T1000 (cell line): ENCODE data around the gene NPC1L1.
A peak's percentile ranks its signal among the peaks of the same experiment; 100 is the strongest.

Experiments used
- DNase-seq: peaks from one replicate; lab custom pipeline; 2025; ENCODE audit warnings: mixed read lengths; lab: John Stamatoyannopoulos, UW

NPC1L1 gene, protein sequence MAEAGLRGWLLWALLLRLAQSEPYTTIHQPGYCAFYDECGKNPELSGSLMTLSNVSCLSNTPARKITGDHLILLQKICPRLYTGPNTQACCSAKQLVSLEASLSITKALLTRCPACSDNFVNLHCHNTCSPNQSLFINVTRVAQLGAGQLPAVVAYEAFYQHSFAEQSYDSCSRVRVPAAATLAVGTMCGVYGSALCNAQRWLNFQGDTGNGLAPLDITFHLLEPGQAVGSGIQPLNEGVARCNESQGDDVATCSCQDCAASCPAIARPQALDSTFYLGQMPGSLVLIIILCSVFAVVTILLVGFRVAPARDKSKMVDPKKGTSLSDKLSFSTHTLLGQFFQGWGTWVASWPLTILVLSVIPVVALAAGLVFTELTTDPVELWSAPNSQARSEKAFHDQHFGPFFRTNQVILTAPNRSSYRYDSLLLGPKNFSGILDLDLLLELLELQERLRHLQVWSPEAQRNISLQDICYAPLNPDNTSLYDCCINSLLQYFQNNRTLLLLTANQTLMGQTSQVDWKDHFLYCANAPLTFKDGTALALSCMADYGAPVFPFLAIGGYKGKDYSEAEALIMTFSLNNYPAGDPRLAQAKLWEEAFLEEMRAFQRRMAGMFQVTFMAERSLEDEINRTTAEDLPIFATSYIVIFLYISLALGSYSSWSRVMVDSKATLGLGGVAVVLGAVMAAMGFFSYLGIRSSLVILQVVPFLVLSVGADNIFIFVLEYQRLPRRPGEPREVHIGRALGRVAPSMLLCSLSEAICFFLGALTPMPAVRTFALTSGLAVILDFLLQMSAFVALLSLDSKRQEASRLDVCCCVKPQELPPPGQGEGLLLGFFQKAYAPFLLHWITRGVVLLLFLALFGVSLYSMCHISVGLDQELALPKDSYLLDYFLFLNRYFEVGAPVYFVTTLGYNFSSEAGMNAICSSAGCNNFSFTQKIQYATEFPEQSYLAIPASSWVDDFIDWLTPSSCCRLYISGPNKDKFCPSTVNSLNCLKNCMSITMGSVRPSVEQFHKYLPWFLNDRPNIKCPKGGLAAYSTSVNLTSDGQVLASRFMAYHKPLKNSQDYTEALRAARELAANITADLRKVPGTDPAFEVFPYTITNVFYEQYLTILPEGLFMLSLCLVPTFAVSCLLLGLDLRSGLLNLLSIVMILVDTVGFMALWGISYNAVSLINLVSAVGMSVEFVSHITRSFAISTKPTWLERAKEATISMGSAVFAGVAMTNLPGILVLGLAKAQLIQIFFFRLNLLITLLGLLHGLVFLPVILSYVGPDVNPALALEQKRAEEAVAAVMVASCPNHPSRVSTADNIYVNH (N-terminal part only)

DNA sequence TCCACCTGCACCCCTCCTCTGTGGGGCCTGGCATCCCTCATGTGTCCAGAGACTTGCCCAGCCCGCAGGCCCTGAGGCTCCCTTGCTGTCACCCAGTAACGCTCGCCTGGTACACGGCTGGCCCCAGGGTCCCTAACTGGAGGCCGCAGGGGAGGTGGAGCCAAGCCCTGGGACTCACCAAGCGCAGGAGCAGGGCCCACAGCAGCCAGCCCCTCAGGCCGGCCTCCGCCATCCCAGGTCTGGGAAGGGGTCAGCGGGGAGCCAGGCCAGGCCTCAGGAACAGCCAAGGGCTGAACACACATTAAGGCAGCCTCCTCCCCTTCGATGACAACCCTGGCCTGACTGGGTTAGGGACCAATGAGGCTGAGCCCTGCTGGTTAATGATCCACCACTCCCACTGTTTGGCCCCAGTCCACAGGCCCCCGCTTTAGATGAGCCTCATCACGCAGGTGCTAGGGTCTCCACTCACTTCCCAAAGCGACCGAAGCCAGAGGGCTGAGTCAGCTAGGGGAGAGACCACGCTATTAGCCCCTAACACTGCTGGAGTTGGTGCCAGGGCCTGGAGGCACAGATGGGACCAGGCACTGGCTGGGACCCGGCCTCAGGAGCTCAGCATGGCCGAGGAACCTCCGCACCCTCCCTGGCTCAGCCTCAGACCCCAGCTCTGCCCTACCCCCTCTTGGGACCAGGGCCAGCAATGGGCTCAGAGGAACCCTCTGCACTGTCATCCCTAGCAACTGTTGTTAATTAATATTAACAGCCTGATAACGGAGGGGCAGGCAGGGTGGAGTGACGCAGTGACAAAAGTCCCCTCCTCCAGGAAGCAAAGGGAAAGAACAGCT lies at the start of gene NPC1L1:
Gene NPC1L1, minus strand, starts transcription at position 303 of the 842 bp plus-strand sequence. Its CDS starts 71 bp downstream, at position 232.
- DNase-seq: no peak

DNA sequence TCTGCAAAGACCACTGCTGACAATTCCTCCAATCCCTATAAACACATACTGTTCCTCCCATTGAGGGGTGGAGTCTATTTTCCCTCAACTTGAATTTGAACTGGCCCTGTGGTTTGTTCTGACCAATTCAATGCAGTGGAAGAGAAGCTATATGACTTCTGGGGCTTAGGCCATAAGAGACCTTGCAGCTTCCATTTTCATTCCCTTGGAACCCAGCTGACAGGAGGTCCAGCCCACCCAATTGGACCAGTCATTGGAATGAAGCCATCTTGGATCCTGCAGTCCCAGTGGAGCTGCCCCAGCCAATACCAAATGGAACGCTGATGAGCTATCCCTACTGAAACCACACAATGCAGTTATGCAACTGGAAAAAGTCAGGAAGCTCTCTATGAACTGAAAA lies 49.8 kb upstream of the NPC1L1 start:
- no peak for DNase-seq

DNA sequence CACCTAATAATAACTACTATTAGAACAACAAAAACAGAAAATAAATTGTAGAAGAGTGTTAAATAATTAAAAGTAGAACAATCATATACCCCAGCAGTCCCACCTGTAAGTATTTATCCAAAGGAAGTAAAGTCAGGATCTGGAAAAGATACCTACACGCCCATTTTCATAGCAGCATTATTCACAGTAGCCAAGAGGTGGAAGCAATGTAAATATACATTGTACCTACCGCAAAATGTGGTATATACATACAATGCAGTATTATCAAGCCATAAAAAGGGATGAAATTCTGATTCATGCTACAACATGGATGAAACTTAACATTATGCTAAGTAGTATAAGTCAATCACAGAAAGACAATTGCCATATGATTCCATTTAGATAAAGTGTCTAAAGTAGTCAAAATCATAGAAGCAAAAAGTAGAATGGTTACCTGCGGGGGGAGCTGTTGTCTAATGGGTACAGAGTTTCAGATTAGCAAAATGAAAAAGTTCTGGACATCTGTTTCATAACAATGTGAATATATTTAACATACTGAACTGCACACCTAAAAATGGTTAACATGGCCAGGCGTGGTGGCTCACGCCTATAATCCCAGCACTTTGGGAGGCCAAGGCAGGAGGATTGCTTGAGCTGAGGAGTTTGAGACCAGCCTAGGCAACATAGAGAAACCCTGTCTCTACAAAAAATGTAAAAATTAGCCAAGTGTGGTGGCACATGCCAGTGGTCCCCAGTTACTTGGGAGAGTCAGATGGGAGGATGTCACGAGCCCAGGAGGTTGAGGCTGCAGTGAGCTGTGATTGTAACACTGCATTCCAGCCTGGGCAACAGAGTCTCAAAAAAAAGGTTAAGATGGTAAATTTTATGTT lies 46.9 kb upstream of the NPC1L1 start:
- no peak for DNase-seq

DNA sequence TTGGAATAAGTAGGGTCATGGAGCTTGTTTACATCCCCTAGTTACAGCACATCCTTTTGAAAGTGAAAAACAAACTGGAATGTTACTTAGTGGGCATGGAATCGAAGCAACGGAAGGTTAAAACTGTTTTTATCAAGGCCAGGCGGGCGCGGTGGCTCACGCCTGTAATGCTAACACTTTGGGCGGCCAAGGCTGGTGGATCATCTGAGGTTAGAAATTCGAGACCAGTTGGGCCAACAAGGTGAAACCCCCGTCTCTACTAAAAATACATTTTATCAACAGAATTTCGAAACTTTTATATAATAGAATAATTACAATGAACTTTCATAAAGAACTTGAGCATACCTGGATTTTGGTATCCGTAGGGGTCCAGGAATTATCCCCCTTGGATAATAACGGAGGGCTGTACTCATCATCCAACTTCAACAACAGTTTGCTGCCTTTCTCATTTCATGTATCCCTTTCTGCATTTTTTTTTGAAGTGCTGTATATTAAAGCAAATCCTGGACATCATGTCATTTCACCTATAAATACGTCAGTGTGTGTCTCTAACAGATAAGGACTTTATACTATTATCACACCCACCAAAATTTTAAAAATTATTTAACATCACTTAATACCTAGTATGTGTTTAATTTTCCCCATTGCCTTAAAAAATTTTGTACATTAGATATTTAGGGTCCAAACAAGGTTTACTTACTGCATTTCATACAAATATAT lies 42.2 kb upstream of the NPC1L1 start:
- no peak for DNase-seq

DNA sequence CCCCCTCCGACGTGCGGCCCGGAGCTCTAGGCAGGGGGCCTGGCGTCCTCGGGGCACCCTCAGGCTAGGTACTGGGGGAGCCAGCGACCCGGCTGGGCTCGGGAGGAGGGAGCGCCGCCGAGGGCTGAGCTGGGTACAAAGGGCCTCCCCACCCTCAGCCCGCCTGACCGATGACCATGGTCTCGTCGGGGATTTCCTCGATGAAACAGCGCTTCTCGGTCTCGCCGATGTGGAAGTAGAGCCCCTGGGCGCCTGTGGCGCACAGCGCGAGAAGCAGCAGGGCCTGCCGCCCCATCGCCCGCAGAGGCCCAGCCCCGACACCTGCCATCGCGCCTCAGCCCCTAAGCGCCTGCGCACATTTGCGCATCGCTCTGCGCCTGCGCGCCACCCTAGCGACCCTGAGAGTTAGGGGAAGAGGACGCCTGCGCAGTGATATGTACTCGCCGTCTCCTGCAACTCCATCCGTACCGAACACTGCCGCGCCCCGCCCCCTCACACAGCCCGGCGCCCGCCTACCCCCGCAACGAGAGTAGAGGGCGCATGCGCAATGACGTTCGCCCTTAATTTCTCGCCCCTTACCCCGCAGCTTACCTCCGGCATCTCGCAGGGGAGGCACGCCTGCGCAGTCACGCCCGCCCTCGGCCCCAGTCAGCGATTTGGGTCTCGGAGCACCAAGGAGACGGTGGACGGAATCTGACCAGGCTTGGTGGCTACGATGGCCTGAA lies 40.9 kb upstream of the NPC1L1 start, which contains the start of gene TMED4:
Gene TMED4, minus strand, starts transcription at position 353 of the 725 bp plus-strand sequence. Its CDS starts 25 bp downstream, at position 328.
- peak; percentile 99 for DNase-seq

DNA sequence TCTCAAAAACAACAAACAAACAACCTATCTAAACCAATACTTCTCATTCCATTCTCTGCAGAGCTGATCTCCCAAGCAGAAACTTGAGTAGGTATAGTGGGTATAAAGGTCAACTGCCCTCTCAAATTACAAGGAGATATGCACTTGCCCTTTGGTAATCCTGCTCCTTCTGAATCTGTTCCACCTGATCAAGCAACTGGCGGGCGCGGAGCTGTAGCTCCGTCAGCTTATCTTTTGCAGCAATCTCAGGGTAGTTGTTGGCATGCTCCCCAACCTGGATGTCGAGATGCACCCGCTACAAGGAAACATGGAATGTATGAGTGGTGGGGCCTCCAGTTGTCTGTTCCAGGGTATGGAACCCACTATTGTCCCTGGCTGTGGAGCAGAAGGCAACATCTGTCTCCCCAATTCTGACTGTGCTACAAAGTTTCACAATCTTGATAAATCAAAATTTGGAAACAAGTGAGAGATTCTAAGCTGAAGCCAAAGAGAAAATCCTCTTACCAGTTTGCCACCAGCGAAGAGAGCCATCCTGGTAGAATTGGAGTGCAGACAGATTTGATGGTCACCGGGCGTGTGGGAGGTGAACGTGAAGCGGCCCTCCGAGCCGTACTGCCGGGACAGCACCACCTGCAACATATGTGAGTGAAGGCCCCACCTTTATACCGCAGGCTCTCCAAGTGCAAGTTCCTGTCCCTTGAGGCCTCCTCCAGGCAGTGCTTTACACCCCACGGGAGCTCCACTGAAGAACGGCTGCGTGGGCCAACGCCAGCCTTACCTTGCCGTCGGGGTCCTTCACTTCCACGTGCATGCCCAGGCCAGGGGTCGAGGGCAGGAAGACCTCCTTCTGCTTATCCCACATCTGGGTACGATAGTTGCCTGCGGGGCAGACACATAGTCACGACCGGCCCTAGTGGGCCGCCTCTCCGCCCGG lies 40.1 kb upstream of the NPC1L1 start:
- DNase-seq: no peak

DNA sequence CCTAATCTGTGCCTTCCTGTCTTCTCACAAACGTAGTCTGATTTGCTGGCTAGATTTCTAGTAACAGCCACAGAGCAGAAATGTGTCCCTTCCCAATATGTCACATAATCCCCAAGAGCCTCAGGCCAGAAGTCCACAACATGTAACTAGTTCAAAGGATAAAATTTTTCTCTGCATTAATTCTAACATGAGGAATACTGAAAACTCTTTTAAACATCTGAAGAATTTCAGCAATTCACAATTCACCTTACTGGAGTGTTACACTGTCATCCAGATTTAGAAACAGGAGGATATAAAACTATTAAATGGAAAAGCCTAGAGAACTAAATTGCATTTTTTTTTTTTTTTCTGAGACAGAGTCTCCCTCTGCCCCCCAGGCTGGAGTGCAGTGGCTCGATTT lies 35.1 kb upstream of the NPC1L1 start:
- DNase-seq: no peak

DNA sequence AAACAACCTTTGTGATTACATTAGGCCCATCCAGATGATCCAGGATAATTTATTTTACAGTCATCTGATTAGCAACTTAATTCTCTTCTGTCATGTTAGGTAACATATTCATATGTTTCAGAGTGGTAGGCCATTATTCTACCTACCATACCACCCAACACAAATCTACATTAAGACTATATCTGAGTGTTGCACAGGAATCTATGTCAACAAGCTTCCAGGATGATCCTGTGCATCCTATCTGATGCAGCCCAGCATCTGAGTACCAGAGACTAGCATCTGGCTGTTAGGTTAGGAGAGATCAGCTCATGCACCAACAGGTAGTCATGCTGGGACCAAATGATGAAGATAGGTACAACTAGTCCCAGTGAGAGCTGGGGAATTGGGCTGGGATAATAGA lies 33.9 kb upstream of the NPC1L1 start:
- no peak for DNase-seq

DNA sequence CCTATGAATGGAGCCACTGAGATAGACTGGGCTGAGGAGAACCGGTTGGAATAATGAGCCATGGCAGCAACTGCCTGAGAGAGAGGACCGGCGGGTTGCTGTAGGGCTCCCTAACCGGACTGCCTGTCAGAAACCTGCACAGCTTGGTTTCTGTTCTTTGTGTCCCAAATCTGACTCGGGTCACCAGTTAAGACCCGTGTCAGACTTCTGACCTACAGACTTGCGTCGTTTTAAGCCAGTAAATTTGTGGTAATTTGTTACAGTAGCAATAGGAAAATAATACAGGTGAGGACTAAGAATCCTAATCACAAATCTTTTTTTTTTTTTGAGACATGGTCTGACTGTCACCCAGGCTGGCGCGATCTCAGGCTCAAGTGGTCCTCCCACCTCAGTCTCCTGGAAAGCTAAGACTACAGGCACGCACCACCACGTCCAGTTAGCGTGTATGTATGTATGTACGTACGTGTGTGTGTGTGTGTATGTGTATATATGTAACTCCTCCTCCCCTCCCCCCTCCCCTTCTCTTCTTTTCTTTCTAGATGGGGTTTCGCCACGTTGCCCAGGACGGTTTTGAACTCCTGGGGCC lies 33.2 kb upstream of the NPC1L1 start:
- DNase-seq: no peak

DNA sequence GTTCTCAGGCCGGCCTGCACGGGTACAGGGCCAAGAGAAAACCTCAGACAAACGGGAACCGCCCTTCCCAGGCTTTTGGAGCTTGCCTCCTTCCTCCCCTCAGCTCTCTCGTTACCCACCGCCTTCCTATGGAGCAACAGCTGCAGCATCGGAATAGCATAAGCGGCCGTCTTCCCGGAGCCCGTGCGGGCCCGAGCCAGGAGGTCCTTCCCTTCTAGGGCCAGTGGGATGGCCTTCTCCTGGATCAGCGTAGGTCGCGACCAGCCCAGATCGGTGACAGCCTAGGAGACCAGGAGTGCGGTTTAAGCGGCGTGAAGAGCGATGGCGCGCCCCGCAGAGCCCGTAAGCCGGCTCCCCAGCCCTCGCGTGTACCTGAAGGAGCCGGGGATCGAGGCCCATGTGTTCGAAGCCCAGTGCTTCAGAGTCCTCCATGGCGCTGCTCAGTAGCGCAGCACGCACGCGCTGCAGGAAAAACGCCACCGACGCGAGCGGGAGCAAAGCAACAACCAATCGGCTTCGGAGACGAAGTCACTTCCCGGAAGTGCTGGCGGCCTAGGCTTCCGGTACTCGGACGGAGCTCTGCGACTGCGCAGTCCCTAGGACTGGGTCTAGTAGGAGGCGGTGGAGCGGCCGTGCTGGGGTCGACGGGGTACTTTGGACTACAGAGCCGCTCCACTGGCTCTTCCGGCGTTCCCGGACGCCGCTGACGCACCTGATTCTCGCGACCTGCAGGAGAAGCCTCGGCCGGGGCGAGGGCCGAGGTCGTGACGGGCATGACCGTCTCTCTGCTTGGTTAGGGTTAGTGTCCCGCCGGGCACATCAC lies 32.5 kb upstream of the NPC1L1 start, which contains the start of gene DDX56:
Gene DDX56, minus strand, starts transcription at position 445 of the 823 bp plus-strand sequence. Its CDS starts 13 bp downstream, at position 432.
- DNase-seq: peak; percentile 82

DNA sequence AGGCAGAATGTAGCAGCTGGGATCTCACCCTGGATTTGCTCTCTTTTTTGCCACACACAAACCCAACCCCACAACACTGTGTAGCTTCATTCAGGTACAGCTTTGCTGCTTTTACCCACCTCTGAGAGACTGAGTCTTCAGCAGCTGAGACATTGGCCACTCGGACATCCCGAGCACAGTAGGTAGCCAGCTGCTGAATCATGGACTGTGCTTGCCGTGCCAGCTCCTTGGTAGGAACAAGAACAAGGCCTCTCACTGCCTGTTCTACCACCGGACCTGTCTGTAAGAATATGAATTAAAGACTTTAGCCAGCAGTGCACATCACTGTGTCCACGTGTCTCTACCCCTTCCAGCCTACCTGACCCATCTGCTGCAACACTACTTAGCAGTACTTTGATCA lies 31.6 kb upstream of the NPC1L1 start:
- DNase-seq: no peak

DNA sequence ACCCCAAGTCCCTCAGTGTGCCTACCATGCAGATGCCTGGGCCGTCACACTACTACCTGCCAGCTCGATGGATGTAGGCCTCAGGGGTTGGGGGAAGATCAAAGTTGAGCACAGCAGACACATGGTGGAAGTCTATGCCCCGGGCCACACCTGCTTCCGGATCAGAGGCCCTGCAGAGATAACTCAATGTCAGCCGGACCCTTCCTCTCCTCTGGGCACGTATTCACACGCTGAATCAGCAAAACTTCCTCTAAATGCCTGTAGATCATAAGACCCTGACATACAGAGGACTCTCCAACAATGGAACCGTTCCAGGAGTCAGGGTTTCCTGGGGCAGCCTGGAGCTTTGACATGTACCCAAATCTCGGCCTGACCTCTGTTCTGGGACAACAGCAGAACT lies 28.8 kb upstream of the NPC1L1 start:
- no peak for DNase-seq

DNA sequence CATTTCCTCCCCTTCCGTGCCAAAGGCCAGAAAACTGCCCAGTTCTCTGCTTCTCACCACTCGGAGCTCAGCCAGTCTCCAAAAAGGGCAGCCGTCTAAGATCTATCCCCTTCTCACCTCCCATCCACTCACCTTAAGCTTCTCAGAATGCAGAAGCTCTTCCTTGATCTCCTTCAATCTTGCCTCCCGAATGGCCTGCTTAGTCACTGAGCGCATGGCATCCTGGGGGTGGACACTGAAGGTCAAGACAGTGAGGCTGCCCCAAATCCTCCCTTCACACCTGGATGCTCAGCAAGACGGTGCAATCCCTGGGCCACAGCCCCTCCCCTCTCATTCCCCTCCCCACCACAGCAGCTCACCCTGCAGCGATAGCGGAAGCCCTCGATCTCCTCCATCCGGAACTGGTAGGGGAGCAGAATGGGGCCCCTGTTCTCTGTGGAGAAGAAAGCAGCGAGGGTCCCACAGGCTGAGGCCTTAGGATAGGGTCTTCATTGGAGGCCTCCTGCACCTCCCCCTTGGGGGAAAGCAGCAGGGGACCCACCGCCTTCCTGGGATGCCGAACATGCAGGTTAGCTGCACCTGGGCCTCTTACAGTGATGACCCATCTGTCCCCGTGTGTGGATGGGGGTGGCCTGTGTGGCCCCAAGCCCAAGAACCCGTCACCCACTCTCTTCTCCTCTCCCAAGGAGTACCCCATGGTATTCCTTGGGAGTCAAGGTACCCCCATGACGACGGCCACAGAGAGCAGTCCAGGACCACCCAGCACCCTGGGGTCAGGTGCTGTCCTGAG lies 27.8 kb upstream of the NPC1L1 start:
- DNase-seq: no peak

DNA sequence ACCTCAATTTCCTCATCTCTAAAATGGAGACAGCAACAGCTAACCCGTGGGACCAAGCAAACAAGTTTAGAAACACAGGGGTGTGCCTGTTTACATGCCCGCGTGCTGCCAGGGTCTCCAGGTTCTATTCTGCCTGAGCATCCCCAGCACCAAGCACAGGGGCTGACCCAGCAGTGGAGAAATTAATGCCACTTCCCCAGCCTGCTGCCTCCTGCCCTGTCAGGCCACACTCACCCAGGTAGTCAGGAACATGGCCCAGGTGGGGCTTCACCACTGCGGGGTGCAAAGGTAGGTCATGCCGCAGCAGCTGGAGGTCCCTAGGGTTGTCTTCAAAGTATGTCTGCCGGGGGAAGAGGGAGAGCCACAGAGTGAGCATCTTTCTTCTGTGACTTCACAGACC lies 26.8 kb upstream of the NPC1L1 start:
- no peak for DNase-seq

DNA sequence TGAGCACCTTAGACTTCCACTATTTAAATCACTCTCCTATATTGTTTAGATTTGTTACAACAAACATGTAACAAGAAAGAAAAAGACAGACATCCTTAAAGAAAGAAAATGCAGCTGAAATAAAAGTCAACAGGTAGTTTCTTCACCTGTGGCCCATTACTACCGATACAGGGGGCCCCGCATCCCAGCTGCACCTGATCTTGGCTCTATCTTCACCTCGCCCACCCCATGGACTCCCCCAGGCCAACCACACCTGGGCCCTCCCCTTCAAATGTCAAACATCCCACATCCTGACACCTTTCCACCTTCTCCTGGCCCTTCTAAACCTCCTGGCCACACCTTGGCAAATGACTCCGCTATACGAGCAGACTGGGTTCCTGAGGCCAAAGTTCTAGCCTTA lies 25.6 kb upstream of the NPC1L1 start:
- DNase-seq: no peak
